NK-92 (cell line): ENCODE results near the gene UGT1A6.

Source experiments
- DNase-seq: peaks from one replicate; lab custom pipeline; 2025; ENCODE audit not compliant: unreplicated experiment; lab: John Stamatoyannopoulos, UW

Gene UGT1A6

GRCh38 chr2:233764264-233764663 is 71.6 kb downstream of the UGT1A6 start:
- DNase-seq: no peak

- DNase-seq: no peak
Observed at GRCh38 chr2:233764761-233765160, 72.1 kb downstream of the UGT1A6 start.

- DNase-seq: no peak
Observed at GRCh38 chr2:233766416-233766815, 73.7 kb downstream of the UGT1A6 start.

- DNase-seq: no peak
Observed at GRCh38 chr2:233768076-233768475, 75.4 kb downstream of the UGT1A6 start.

GRCh38 chr2:233769260-233769659 is 76.6 kb downstream of the UGT1A6 start:
- DNase-seq: no peak

GRCh38 chr2:233772153-233772552 is 79.5 kb downstream of the UGT1A6 start:
- no peak for DNase-seq

GRCh38 chr2:233772583-233772982 is 79.9 kb downstream of the UGT1A6 start:
- no peak for DNase-seq

GRCh38 chr2:233773854-233774253 is 81.2 kb downstream of the UGT1A6 start:
- no peak for DNase-seq

- DNase-seq: no peak
Observed at GRCh38 chr2:233775414-233775813, 82.7 kb downstream of the UGT1A6 start.

GRCh38 chr2:233778030-233778429 is 85.3 kb downstream of the UGT1A6 start, which contains the start of gene MROH2A:
MROH2A (plus strand) TSS chr2:233778330; CDS start chr2:233779359, 1,029 bp downstream.
- DNase-seq: no peak

GRCh38 chr2:233779722-233780121 is 87.0 kb downstream of the UGT1A6 start:
- no peak for DNase-seq

- no peak for DNase-seq
Observed at GRCh38 chr2:233780771-233781170, 88.1 kb downstream of the UGT1A6 start.

GRCh38 chr2:233789554-233789953 is 96.9 kb downstream of the UGT1A6 start:
- DNase-seq: no peak

GRCh38 chr2:233791151-233791882 is 98.6 kb downstream of the UGT1A6 start:
- no peak for DNase-seq

GRCh38 chr2:233791883-233792329 is 99.2 kb downstream of the UGT1A6 start:
- DNase-seq: no peak

- no peak for DNase-seq
Observed at GRCh38 chr2:233792720-233793119, 100.0 kb downstream of the UGT1A6 start.

GRCh38 chr2:233793465-233794127 is 100.9 kb downstream of the UGT1A6 start:
- no peak for DNase-seq

GRCh38 chr2:233794128-233794658 is 101.5 kb downstream of the UGT1A6 start:
- no peak for DNase-seq

- no peak for DNase-seq
Observed at GRCh38 chr2:233795735-233796171, 103.1 kb downstream of the UGT1A6 start.

GRCh38 chr2:233796254-233796653 is 103.6 kb downstream of the UGT1A6 start:
- no peak for DNase-seq

GRCh38 chr2:233798335-233799086 is 105.8 kb downstream of the UGT1A6 start:
- no peak for DNase-seq
